ENCODE measurements around the gene ZNF223.

Gene ZNF223

DNA sequence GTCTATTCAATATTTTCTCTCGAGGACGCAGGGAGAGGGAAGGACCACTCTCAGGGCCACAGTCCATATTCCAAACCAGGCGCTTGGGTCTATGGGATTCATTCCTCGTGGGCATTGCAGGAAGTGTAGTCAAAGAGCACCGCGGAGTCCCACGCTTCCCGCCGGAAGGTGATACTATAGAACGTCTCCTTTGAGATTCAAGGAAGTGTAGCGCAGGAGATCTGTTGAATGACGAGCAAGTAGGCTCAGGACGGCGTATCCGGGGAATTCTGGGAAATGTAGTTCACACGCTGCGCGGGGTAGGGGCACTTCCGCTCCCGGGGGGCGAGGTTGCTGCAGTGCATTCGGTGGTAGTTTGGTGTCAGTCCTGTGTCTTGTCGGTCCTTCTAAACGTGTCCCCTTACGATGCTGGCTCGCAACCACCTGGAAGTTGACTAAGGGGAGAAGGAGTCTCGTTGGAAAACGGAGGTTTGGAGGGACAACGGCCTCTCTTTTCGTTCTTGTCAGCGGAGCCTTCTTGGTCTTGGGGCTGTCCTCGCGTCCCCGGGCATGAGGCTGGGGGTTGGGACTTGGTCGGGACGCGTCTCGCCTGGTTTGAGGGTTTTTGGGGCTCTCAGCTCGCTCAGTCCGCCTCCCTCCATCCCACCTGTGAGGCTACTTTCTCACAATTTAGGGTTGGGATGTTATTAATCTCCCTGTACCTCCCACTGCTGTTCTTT is 20.1 kb downstream of the ZNF223 start, which contains the start of gene ZNF284:
Gene ZNF284 (plus strand): TSS at position 336 of the 719 bp plus-strand sequence. CDS start 4,231 bp downstream, outside the sequence.
- DNase-seq (ENCODE audit: low spot score) = peak; percentile 92

DNA sequence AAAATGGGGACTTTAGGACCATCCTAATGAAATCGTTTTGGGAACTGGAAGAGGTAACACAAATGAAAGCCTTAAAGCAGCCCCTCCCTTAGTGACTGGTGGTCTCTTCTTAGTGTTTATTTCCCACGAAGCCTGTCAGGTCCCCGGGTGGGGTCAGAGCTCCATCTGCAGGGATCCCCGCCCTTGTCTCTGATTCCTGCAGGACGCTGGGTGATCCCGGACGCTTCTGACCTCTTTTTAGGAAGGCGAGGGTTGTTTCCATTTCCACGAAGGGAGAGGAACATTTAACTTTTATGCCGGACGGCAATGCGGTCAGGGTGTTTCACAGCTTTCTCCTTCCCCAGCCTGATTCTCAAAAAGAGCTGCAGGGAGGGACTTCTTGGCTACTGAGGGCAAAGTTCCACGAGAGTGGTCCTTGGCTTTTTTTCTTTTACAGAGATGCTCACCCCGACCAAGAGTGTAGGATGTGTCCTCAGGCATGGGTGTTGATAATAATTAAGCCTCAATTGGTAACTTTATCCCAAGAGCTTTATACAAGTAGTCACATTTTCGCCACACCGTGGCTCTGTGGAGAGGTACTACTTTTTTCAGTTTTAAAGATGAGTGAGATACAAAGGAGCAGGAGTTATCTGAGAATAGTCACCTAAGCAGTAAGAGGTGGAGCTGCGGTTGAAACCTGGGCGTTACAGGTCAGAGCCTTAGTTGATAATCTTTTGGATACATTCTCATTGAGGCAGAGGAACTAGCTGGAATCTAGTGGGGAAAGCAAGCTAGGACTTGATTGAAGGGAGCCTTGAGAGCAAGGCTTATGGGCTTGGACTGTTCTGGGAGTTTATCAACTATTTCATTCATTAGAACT is 20.9 kb downstream of the ZNF223 start:
- no peak for DNase-seq (ENCODE audit: low spot score)

DNA sequence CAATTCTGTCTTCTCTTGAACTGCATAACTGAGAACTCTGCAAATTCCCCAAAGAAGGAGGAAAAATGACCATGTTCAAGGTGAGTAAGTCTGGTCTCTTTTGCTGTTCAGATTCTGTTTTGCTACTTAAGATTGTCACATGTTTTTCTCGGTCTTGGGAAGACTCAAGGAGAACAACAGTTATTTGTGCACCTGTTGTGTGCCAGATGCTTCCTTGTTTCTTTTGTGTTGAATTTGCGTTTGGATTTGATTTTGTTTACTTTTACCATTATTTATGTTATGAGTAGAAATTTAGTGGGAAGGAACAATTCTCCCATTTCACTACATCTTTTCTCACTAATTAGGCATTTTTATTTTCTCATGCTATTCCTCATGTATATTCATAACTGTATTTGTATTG is 24.5 kb downstream of the ZNF223 start:
- no peak for DNase-seq (ENCODE audit: low spot score)

DNA sequence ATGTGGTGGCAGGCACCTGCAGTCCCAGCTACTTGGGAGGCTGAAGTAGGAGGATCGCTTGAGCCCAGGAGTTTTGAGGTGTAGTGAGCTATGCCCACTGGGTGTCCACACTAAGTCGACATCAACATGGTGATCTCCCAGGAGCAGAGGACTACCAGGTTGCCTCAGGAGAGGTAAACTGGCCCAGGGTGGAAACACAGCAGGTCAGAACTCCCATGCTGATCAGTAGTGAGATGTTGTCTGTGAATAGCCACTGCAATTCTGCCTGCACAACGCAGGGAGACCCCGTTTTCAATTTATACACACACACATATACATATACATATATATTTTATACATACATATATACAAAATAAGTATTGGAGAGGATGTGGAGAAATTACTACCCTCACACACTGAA is 40.3 kb downstream of the ZNF223 start:
- no peak for DNase-seq (ENCODE audit: low spot score)

DNA sequence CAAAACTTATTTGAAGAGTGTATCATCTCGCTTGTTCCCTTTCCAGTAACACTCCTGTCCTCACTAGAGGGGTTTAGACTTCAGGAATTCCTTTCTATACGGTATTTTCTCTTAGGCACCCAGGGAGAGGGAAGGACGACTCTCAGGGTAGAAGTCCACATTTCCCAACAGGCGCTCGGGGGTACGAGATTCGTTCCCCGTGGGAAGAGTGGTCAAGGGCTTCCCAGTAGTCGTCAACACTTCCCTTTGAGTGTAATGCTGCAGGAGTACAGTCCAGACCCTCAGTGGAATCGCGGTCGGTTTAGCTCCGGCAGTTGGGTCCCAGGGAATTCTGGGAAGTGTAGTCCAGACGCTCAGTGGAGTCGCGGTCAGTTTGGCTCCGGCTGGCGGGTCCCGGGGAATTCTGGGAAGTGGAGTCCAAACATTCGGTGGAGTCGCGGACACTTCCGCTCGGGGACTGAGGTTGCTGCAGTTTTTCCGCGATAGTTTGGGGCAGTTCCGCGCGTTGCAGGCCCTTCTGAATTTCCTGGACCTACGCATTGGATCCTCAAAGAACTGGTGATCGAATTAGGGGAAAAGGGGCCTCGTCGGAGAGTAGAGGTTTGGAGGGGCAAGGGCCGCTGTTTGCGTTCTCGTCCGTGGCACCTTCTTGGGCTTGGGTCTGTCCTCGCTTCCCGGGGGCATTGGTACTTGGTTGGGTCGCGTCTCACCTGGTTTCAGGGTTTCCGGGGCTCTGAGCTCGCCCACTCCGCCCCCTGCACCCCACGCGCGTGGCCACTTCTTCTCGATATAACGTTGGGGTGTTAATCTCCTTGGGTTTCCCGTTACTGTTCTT is 42.3 kb downstream of the ZNF223 start, which contains the start of gene ZNF224:
Gene ZNF224 (plus strand): TSS at position 431 of the 835 bp plus-strand sequence. CDS start 3,513 bp downstream, outside the sequence.
- DNase-seq (ENCODE audit: low spot score) = peak; percentile 94

DNA sequence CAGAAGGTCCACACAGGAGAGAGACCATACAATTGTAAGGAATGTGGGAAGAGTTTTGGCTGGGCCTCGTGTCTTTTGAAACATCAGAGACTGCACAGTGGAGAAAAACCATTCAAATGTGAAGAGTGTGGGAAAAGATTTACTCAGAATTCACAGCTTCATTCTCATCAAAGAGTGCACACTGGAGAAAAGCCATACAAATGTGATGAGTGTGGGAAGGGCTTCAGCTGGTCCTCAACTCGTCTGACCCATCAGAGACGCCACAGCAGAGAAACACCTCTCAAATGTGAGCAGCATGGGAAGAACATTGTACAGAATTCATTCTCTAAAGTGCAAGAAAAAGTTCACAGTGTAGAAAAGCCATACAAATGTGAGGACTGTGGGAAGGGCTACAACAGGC is 55.9 kb downstream of the ZNF223 start:
- DNase-seq (ENCODE audit: low spot score) = no peak

DNA sequence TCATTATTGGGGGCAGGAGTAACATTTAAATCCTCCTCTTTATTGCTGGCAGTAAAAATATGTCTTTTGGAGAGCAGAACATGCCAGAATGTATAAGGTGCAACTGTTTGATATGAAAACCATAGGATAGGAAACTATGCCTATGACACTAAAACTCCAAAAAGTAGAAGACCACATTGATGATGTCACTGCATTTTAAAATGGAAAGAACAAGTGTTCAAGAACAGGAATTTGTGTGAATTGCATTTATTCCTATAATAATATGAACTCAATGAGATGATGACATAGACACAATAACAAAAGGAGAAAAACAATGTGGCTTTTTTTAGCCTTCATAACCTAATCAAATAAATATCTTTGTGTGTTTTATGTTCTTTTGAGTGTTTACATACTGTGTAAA is 57.6 kb downstream of the ZNF223 start:
- DNase-seq (ENCODE audit: low spot score) = no peak

DNA sequence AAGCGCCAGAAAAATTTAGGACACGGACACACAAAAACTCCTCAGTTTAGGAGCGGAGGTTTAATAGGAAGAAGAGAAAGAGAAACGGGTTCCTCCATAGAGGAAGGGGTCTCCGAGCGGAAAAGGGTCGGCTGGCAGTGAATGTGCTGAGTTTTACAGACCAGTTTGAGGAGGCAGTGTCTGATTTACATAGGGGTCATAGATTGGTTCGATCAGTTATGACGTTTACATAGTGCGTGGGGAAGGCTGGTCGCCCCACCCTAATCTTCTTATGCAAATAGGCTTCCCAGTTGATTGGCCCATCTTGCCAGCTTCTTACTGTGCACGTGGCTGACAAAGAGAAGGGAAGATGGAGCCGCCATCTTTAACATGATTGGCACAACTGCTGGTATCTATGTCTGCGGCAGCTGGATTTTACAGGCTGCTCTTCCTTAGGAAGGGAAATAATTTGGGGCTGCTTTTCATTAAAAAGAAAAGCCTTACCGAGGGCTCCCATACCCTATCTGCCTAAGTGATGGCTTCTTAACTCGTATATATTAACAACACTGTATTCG is 60.2 kb downstream of the ZNF223 start:
- peak; percentile 53 for DNase-seq (ENCODE audit: low spot score)

DNA sequence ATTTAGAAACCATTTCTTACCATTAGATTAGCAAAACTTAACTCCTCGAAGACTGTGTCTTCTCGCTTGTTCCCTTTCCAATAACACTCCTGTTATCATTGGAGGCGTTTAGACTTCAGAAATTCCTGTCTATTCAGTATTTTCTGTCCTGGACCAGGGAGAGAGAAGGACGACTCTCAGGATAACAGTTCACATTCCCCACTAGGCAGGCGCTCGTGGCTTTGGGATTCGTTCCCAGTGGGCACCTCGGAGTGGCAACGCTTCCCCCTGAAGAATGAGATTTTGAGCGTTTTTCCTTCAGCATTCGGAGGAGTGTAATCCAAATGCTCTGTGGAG is 60.9 kb downstream of the ZNF223 start:
- no peak for DNase-seq (ENCODE audit: low spot score)

DNA sequence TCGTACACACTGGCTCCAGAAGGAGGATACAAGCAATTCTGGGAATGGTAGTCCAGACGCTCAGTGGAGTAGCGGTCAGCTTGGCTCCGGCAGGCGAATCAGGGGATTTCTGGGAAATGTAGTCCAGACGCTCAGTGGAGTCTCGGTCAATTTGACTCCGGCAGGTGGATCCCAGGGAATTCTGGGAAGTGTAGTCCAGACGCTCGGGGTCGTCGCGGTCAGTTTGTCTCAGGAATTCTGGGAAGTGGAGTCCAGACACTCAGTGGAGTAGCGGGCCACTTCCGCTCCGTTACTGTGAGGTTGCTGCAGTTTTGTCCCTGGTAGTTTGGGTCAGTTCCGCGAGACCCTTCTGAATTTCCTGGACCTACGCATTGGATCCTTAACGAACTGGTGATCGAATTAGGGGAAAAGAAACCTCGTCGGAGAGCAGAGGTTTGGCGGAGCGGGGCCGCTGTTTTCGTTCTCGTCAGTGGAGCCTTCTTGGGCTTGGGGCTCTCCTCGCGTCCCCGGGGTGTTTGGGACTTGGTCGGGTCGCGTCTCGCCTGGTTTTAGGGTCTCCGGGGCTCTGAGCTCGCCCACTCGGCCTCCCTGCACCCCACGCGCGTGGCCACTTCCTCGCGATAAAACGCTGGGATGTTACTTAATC is 61.4 kb downstream of the ZNF223 start, which contains the start of gene ZNF225:
Gene ZNF225 (plus strand): TSS at position 262 of the 646 bp plus-strand sequence. CDS start 2,429 bp downstream, outside the sequence.
- DNase-seq (ENCODE audit: low spot score) = peak; percentile 100

DNA sequence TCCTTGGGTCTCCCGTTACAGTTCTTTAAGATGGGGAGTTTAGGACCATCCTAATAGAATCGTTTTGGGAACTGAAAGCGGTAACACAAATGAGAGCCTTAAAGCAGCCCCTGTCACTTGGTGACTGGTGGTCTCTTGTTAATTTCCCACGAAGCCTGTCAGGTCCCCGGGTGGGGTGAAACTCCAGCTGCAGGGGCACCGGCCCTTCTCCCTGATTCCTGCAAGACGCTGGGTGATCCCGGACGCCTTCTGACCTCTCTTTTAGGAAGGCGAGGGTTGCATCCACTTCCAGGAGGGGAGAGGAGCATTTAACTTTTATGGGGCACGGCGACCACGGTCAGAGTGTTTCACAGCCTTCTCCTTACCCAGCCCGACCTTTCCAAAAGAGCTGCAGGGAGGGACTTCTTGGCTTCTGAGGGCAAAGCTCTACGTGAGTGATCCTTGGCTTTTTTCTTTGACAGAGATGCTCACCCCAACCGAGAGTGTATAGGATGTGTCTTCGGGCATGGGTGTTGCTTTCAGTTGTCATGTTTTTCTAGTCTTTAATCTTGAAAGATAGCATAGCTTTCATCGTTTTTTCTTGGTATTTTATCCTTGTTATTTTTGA is 62.1 kb downstream of the ZNF223 start:
- no peak for DNase-seq (ENCODE audit: low spot score)
